Limb (tissue), 2 donors: Measurements from ENCODE around the gene ADAMTS9.

Experiments used
- DNase-seq, 2 donors: peaks; one replicate each; pipeline ENCODE4 v3.0.0-alpha.2; 2016; ENCODE audit errors: extremely low spot score in 2 of 2

ADAMTS9 gene

DNA sequence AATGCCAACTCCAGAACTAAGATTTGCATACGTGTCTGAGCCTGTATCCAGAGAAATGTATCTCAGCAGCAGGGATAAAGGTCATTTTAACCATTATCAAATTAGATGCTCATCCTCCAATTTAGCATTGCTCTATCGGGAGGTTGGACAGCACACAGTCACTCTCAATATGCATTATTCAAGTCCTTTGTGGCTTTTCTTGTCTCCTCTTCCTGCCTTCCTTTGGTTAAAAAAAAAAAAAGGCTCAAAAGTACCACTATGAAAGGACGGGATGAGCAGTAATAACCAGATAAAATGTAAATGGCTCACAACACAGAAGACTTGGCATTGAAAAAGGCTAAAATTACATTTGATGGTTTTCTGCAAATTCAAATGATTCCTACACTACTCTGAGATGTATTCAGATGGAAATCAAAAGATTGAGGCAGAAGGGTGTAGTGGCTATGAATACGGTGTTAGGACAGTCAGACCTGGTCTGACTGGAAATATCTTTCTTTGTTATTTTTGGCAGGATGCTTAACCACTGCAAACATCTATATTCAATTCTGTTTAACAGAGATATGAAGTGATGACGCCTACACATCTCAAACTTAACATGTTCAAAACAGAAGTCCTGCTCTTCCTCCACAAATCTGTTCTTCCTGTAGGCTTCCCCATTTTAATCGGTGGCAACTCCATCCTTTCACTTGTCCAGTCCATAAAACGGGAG is 109.6 kb downstream of the ADAMTS9 start:
- no peak for DNase-seq

DNA sequence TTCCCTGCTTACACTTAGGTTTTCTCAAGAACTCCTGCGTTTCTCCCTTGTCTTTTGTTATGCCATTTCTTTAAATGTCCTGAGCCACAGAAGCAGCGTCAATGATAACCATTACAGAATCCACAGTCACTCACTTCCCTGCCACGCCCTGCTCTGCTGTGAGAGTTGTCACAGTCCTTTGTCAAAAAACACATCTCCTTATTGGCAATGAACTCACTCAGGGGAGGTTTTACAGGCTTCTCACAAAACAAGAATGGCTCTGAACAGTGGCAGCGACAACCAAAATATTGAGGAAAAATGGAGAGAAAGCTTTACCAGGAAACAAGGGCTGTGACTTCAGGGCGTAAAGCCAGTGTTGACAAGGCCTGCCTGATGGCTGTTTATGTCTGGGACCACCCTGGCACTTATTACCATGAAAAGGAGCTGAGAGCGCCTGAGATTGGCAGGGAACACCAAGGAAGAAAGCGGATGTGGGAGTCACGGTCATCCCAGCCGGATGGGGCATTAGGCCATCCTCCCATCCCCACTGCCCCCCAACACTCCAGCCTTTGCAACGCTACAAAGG is 111.5 kb downstream of the ADAMTS9 start:
- no peak for DNase-seq

DNA sequence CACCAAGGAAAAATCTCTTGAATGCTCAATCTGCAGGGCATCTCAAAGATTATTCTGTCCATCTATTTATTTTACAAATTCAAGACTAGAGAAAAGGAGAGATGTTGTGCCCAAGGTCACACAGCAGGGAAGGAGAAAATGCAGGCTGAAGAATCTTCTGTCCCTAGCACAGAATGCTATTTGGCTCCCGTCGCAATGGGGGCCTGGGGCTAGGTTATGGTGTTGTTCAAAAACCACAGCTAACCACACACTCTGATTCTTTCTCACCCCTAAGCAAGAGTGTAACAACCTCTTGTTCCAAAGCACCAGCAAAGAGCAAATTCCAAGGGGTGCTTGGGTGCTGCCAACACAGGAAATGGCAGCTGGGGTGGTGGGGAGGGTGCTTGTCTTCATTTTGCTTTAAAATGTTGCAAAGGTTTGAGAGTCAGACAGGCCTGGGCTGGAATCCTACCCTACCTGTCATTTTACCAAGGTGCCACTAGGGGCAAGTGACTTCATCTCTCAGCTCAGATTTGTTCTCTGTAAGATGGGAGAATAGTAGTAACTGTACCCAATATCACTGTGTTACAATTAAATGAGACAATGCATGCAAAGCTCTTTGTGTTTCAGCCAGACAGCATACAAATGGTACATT is 112.5 kb downstream of the ADAMTS9 start:
- no peak for DNase-seq

DNA sequence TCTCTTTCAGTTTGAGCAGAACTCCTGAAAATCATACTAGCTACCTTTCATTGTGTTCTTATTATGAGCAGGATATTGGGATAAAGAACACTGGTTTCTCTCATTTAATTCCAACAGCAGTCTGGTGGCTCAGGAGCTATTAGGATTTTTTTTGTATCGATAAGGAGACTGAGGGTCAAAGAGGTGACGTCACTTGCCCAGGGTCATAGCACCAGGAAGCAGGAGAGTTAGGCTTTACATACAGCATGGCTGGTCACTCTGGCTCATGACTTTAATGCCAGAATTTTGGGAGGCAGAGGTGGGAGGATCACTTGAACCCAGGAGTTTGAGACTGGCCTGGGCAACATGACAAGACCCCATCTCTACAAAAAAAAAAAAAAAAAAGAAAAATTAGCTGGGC is 113.6 kb downstream of the ADAMTS9 start:
- DNase-seq: no peak

DNA sequence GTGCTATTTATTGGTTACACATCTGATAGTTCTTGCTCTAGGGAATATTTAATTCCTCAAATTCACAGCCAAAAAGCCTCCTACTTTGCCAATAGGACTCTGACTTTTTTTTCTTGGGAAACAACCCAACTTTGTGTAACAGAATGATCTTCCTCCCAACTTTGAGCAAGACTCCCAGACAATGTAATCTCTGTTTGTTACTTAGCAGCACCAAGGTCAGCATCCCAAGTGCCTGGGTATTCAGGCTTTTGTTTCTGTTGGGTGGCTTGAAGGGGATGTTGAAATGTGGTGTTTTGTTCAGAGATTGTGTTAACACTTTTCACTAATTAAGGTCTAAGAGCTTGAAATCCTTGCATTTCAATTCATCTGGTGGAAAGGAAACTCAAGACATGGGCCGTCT is 115.8 kb downstream of the ADAMTS9 start:
- DNase-seq: no peak

DNA sequence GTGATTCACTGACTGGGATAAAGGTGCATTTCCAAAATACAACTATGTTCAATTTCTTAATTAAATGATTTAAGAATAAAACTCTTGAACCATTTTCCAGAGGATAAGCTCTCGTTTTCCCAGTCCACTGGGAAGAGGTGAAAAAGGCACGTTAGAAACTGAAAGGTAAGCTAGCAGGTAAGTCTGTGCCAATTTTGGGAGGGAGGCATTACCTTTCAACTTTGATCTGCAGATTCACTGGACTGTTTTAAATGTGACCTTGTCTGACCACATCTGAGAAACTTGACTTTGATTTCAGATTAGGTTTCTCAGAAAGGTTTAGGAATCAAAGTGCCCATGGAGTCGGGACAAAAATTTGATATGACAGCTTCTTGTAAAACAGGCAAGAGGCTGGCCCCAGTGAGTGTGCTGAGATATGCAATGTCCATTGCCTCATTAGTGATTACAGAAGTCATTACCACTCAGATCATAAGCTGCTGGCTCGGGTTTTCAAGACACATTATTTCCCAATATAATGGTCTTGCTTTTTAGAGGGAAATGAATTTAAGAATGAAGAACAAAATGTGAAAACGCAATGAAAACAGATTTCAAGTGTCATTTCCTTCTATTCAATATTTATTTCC is 118.8 kb downstream of the ADAMTS9 start:
- no peak for DNase-seq

DNA sequence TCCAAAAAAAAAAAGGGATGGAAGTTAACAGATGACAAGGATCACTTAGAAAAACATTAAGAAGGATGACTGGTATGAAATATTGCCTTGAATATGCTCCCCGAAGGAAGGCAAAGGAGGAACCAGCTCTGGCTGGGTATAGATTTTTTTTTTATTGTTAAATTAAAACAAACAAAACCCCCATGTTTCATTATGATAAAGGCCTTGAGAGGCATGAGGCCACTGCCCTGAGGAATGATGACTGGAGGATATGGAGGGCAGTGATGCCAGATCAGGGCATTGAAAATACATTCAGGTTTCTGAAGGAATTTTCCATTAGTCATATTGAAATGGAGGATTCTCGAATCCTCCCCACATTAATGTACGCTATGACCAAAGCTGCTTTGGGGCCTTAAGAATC is 120.9 kb downstream of the ADAMTS9 start:
- DNase-seq: no peak

DNA sequence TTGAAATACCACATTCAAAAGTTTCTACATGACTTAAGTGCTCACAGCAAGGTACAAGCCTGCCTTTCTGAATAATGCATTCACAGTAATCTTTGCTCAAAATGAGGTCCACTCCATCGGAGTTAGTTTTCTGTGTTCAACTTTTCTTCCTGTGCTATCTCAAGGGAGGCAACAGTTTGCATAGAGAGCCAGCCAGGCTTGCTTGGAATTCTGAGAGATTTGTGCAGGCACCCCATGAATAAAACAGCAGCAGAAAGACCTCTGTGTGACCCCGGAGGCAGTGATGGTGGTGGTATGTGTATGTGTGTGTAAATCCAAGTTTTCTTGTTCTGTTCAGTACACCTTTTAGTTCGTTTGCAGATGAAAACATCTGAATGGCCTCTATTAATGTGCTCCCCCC is 124.0 kb downstream of the ADAMTS9 start:
- no peak for DNase-seq

DNA sequence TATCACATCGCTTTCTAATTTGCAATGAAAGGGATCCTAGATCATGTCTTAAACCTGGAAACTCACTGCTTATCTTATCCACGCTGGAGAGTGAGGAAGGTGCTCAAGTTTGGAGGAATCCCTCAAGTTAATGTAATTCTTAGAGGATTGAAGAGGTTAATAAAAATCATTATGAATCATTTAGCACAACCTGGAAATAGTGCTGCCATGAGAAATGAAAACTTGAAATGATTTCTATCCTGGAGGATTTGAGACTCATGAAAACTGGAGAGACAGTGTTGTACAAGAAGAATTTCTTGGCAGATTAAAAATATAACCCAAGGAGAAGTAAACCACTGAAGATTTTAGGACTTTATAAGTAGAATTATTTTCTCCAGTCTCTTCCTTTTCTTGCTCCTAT is 125.9 kb downstream of the ADAMTS9 start:
- DNase-seq: no peak

DNA sequence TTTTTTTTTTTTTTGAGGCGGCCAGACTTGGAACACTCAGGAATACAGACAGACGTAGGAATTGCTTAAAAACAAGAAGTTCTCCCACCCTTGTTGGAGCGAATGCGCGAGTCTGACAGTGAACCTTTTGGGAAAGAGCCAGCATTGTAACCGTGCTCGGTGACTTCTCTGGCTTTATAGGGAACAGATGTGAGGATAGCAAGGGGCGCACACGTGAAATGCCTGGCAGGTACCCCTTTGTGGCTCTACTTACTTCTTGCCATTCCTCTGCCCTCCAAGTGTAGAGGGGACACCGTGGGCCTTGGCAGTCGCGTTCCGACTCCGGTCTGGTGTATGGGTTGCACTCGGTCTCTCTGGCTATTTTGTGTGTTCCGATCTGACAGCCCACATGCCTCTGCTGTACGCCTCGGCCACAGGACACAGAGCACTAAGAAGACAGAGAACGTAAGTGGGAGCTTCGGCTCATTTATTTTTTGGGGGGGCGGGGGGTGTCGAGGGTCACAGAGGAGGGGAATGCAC is 126.4 kb downstream of the ADAMTS9 start:
- peak in 1 of 2 donors; percentile 45 for DNase-seq

DNA sequence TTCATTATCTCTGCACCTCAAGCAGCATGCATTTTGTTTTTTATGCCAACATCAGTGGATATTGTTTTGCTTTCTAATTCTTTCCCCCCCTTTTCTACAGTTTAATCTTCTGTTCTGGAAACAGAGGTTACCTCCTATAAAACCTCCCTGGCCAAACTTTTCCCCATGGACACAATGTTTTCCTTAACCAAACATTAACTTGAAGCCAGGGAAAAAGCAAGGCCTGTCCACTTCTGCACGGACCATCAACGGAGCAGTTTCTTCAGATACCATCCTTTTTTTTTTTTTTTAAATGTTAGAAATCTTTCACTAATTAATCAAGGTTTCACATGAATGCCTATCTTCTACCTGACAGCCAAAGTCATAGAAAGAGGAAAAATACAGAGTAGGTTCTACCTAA is 127.0 kb downstream of the ADAMTS9 start:
- no peak for DNase-seq

DNA sequence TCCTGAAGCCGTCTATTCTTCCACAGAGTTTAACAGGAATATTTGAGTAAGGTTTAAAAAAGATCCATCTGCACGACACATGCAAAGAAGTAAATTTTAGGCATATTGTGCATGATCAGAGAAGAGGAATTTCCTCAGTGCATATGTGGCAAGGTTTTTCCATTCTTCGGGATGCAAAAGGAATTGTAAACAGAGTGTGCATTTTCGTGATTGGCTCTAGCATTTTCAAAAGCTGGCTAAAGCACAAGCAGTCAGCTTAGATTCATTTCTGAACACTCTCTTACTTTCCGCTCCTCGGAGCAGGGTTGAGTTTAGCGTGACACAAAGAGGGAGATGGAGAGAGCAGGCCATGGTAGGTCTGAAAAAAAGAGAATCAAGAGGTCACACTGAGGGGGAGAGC is 128.2 kb downstream of the ADAMTS9 start:
- DNase-seq: peak in 1 of 2 donors; percentile 34

DNA sequence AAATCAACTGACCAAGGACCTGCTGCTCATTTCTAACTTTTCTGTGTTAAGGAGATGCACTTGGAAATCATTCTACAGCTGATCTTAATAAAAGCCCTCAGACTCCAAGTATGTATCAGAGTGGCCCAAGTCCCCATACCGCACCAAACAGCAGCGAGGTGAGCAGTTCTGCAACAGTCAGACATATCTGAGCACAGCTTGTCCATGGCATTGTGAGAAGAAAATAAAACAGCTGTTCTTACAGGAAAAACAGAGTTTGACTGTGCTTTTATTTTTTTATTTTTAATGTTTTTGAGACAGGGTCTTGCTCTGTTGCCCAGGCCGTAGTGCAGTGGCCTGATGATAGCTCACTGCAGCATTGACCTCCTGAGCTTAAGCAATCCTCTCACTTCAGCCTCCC is 131.8 kb downstream of the ADAMTS9 start:
- DNase-seq: no peak

DNA sequence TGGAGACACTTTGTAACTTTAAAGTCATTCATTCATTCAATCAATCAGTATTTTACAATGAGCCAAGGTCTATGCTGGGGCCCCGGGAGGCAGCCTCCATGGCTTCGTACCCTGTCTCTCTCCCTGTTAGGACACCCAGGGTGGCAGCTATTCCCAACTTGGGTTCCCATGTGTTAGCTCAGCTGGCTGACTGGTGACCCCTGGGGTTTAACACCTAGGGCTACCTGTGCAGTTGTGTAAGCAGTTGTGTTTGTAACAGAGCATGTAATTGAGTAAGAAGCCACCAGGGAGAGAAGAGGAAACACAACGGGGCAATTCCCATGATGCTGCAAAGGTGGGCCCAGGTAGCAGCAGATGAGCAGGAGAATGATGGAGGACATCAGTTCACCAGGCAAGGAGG is 132.4 kb downstream of the ADAMTS9 start:
- no peak for DNase-seq

DNA sequence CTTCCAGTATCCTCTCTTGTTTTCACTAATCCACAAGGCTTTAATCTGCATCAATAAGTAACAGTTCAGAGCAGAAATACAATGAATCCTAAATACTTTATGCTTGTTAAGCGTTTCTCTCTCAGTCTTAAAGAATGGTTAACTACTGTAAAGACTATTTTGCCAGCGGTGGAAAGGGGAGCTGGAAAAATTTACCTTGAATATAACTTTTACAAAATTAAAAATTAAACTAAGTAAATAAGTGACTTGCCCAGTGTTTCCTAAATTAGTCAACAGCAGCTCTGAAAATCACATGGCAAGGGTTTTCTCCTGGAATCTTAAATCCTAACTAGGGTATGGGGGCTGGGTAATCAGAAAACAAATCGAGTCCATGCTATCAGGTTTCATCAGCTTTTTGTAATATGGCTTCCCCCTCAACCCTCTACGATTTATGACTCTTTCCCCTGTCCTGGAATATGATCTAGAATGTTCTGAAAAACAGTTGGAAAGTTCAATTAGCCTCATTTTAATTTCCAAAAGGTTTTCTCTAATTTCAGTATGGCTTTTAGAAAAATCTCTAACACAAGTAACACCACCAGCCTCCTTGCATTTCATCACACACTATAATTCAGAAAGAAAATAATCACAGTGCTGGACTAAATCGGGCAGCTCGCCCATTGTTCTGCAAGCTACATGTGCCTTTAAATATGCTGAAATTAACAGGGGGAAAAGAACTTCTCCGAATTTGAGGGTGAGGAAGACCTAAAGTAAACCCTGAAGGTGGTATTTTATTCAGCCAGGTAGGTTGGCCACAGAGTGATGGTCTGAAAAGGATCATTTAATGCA is 133.5 kb downstream of the ADAMTS9 start:
- no peak for DNase-seq

DNA sequence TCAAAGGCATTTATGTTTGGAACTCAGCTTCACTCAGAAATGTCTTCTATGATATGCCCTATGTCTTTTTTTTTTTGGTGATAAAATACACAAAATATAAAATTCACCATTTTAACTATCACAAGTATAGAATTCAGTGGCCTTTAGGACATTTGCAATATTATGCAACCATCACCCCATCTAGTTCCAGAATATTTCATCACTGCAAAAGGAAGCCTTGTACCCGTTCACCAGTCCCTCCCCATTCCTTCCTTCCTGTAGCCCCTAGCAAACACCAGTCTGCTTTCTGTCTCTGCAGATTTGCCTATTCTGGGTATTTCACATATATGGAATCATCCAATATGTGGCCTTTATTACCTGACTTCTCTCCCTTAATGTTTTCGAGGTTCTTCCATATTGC is 134.8 kb downstream of the ADAMTS9 start:
- DNase-seq: no peak

DNA sequence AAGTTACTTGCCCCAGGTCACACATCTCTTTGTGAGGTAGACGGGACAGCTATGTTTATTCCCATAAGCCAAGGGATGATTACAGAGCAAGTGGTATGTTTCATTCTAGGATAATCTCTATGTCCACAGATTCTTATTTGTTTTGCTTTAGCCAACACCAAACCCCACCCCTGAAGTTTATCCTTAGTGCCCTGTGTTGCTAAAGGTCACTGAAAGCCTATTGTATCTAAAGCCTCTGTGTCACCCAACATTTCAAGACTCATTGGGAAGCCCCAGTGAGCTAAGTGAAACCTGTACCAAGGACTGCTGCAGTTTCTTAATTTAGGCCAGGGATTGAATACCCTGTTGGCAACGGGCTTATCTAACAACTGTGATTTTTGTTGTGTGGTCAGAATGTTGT is 135.6 kb downstream of the ADAMTS9 start:
- DNase-seq: no peak

DNA sequence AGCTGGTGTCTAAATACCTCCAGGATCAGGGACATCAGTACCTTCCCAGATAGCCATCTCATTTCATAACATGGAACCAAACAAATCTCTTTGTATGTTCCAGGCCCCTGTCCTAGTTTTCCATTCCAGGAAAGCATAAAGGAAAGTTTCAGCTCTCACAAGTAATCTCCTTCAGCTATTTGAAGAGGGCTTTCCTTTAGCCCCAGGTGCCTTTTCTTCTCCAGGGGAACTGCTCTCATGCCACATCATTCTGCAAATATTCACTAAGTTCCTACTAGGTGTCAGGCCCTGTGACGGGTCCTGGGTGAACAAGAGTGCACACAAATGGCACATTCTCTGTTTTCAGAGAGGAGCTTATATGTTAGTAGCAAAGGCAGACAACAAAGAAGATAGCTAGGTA is 136.1 kb downstream of the ADAMTS9 start:
- DNase-seq: no peak

DNA sequence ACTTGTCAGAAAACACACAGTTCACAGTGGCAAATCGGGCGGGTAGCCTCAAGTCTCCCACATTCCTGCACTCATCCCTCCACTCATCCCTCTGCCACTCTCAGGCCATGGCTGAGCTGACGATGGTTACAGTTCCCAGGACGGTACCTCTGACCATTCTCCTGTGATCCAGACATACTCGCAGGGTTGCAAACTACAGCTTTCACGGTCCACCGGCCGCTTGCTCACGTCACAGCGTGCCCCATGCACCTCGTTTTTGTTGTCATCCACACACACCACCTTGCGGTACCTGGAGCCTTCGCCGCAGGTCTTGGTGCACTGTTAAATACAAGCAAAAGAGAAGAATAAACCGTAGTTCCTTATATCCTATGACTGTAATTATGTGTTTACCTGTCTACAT is 137.1 kb downstream of the ADAMTS9 start:
- DNase-seq: no peak

DNA sequence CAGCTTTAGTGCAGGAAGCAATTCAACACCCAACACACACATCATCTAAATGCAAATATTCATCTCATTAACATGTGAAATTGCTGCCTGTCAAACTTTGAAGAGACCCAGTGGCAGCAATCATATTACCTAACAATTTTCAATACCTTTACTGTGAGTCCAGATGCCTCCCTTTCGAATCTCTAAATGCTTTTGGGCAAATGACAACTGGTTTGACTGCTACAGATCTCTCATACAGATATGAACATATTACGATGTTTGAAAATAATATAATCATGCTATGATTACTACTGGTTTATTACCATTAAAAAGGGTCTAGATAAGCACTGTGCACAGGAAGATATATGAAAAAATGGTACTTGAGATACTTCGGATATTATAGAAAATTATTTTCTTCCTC is 137.9 kb downstream of the ADAMTS9 start:
- no peak for DNase-seq

DNA sequence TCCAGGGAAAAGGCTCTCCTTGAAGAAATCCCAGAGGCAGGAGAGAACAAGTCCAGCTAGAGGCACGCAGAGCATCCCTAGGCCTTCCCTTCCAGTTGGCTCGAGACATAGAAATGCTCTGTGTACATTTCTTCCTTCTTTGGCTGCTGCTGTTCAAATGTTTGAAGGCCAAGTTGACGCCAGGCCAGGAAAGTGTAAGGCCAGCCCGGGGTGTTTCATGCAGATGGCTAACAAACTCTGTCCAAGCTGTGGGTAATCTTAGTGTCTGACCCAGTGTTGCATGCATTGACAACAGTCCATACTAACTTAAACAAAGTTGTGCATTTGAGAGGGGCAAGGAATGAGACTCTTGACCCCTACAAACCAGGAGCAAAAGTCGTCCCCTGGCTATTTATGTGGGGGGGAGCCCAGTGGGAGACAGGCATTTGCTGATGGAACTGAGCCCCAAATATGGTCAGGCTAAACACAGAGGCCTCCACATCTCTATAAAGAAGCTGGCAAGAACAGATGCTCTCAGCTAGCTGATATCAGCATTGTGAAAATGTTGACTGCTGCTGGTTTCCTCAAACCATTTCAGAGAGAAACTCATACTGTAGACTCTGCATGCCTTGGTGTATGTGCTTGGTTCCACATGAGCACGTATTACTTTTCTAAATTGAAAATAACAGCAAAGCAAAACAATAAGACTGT is 139.5 kb downstream of the ADAMTS9 start:
- DNase-seq: peak; percentile 57 to 77
